ENCODE results near the gene PNMA8C.
"Not testable (repeated sequence)": the region's sequence is repeated elsewhere in the genome, so short reads cannot be mapped to it uniquely, and the experiment has no call there.

Gene PNMA8C

GRCh38 chr19:46433470-46433869 lies 4.7 kb upstream of the PNMA8C start:
- H3K9me3 Mint-ChIP-seq, DNase-seq, CTCF ChIA-PET, H3K4me3 Mint-ChIP-seq, H3K27ac Mint-ChIP-seq, H3K36me3 Mint-ChIP-seq: not testable (repeated sequence)
- Mint-ChIP-seq H3K27me3 (peaks cover 40% of the 10 kb centered on the region), H3K4me1 (peaks cover 12% of the 10 kb centered on the region)

- no peak overlapping the region for H3K4me3 Mint-ChIP-seq
- no peaks in the 10 kb centered on the region for H3K36me3 Mint-ChIP-seq
- no peaks in the 10 kb centered on the region for H3K9me3 Mint-ChIP-seq
- CTCF ChIA-PET, result interaction anchor here (0.6 kb wide), 1 partner anchor 34 kb away, joined by 4 read pairs; no protein-coding TSS in a partner anchor
- peaks cover 56% of the 10 kb centered on the region for H3K27me3 Mint-ChIP-seq
- H3K27ac Mint-ChIP-seq, result no peak overlapping the region
- DNase-seq, result no peak
- peaks cover 26% of the 10 kb centered on the region for H3K4me1 Mint-ChIP-seq
Measured at GRCh38 chr19:46431824-46432223, 3.1 kb upstream of the PNMA8C start.

- H3K9me3 Mint-ChIP-seq, result no peaks in the 10 kb centered on the region
- H3K27me3 Mint-ChIP-seq, result peaks cover 72% of the 10 kb centered on the region
- CTCF ChIA-PET, result no interaction called here
- peaks cover 35% of the 10 kb centered on the region for H3K4me1 Mint-ChIP-seq
- H3K4me3 Mint-ChIP-seq, result no peak overlapping the region
- H3K27ac Mint-ChIP-seq, result no peak overlapping the region
- H3K36me3 Mint-ChIP-seq, result no peaks in the 10 kb centered on the region
- DNase-seq, result no peak
Measured at GRCh38 chr19:46429999-46430398, 1.3 kb upstream of the PNMA8C start.

GRCh38 chr19:46427518-46428045 lies 1.2 kb downstream of the PNMA8C start:
- H3K4me1 Mint-ChIP-seq, result peaks cover 35% of the 10 kb centered on the region
- CTCF ChIA-PET, result no interaction called here
- H3K9me3 Mint-ChIP-seq, result no peaks in the 10 kb centered on the region
- H3K27me3 Mint-ChIP-seq, result peaks cover 87% of the 10 kb centered on the region
- no peaks in the 10 kb centered on the region for H3K36me3 Mint-ChIP-seq
- no peak overlapping the region for H3K4me3 Mint-ChIP-seq
- H3K27ac Mint-ChIP-seq, result no peak overlapping the region
- no peak for DNase-seq

GRCh38 chr19:46426506-46427162 lies 2.1 kb downstream of the PNMA8C start:
- Mint-ChIP-seq H3K9me3 (no peaks in the 10 kb centered on the region), H3K4me3 (peak overlapping the region; percentile 55), H3K36me3 (no peaks in the 10 kb centered on the region), H3K4me1 (peaks cover 35% of the 10 kb centered on the region), H3K27me3 (peaks cover 82% of the 10 kb centered on the region), H3K27ac (no peak overlapping the region)
- DNase-seq, result peak; percentile 38
- CTCF ChIA-PET, result no interaction called here

GRCh38 chr19:46426035-46426505 lies 2.7 kb downstream of the PNMA8C start:
- Mint-ChIP-seq H3K4me1 (peaks cover 35% of the 10 kb centered on the region), H3K27ac (no peak overlapping the region), H3K27me3 (peaks cover 77% of the 10 kb centered on the region), H3K36me3 (no peaks in the 10 kb centered on the region), H3K4me3 (no peak overlapping the region), H3K9me3 (no peaks in the 10 kb centered on the region)
- no peak for DNase-seq
- CTCF ChIA-PET, result interaction anchor here (0.6 kb wide), 1 partner anchor 36 kb away, joined by 3 read pairs; no protein-coding TSS in a partner anchor

GRCh38 chr19:46423188-46423587 lies 5.5 kb downstream of the PNMA8C start:
- Mint-ChIP-seq H3K27ac (no peak overlapping the region), H3K9me3 (no peaks in the 10 kb centered on the region), H3K27me3 (peaks cover 70% of the 10 kb centered on the region), H3K4me3 (no peak overlapping the region), H3K36me3 (no peaks in the 10 kb centered on the region), H3K4me1 (peaks cover 21% of the 10 kb centered on the region)
- CTCF ChIA-PET, result no interaction called here
- DNase-seq, result no peak

GRCh38 chr19:46422344-46422743 lies 6.4 kb downstream of the PNMA8C start:
- Mint-ChIP-seq H3K27ac (no peak overlapping the region), H3K4me3 (no peak overlapping the region), H3K27me3 (peaks cover 68% of the 10 kb centered on the region), H3K36me3 (no peaks in the 10 kb centered on the region), H3K4me1 (peaks cover 14% of the 10 kb centered on the region), H3K9me3 (no peaks in the 10 kb centered on the region)
- CTCF ChIA-PET, result no interaction called here
- DNase-seq, result no peak

GRCh38 chr19:46420056-46420455 lies 8.7 kb downstream of the PNMA8C start:
- no peak for DNase-seq
- Mint-ChIP-seq H3K9me3 (no peaks in the 10 kb centered on the region), H3K27ac (no peak overlapping the region), H3K4me1 (peaks cover 2% of the 10 kb centered on the region), H3K36me3 (no peaks in the 10 kb centered on the region), H3K27me3 (peaks cover 68% of the 10 kb centered on the region), H3K4me3 (no peak overlapping the region)
- CTCF ChIA-PET, result no interaction called here

GRCh38 chr19:46415804-46416709 lies 12.7 kb downstream of the PNMA8C start:
- DNase-seq, result peak; percentile 39
- CTCF ChIA-PET, result not testable (repeated sequence)

GRCh38 chr19:46414899-46415298 lies 13.8 kb downstream of the PNMA8C start:
- not testable (repeated sequence) for H3K4me1 Mint-ChIP-seq, H3K9me3 Mint-ChIP-seq, H3K4me3 Mint-ChIP-seq, H3K36me3 Mint-ChIP-seq, DNase-seq, H3K27ac Mint-ChIP-seq
- H3K27me3 Mint-ChIP-seq, result peaks cover 95% of the 10 kb centered on the region
- CTCF ChIA-PET, result interaction anchor here (0.7 kb wide), 1 partner anchor 35 kb away, joined by 3 read pairs; no protein-coding TSS in a partner anchor

More at GRCh38 chr19:46415804-46416709, 12.7 kb downstream of the PNMA8C start:
- H3K27ac Mint-ChIP-seq, H3K9me3 Mint-ChIP-seq, H3K4me3 Mint-ChIP-seq, H3K4me1 Mint-ChIP-seq, H3K36me3 Mint-ChIP-seq: not testable (repeated sequence)
- H3K27me3 Mint-ChIP-seq, result peaks cover 87% of the 10 kb centered on the region

- no peaks in the 10 kb centered on the region for H3K9me3 Mint-ChIP-seq
- H3K36me3 Mint-ChIP-seq, result no peaks in the 10 kb centered on the region
- peaks cover 4% of the 10 kb centered on the region for H3K4me1 Mint-ChIP-seq
- peaks cover 97% of the 10 kb centered on the region for H3K27me3 Mint-ChIP-seq
- no peak within 1 kb of the TSS for H3K27ac Mint-ChIP-seq
- no peak within 1 kb of the TSS for H3K4me3 Mint-ChIP-seq
- CTCF ChIA-PET, result interaction anchor here (0.6 to 1.0 kb wide), 2 partner anchors 14 to 104 kb away, joined by 3 read pairs; no protein-coding TSS in a partner anchor
- DNase-seq, result no peak
Measured at GRCh38 chr19:46413262-46414031, 15.3 kb downstream of the PNMA8C start, which contains the start of gene CCDC8. CCDC8 (minus strand) TSS chr19:46413564; CDS start chr19:46412810, 754 bp downstream.

GRCh38 chr19:46412650-46413261 lies 16.0 kb downstream of the PNMA8C start:
- DNase-seq, result no peak
- Mint-ChIP-seq H3K36me3 (no peaks in the 10 kb centered on the region), H3K4me3 (no peak overlapping the region), H3K27me3 (peaks cover 100% of the 10 kb centered on the region), H3K27ac (no peak overlapping the region), H3K4me1 (peaks cover 6% of the 10 kb centered on the region), H3K9me3 (no peaks in the 10 kb centered on the region)
- CTCF ChIA-PET, result interaction anchor here (0.6 to 1.0 kb wide), 2 partner anchors 13 to 105 kb away, joined by 3 read pairs; no protein-coding TSS in a partner anchor

All from activated naive CD4-positive, alpha-beta T cell treated with anti-CD3 and anti-CD28 coated beads, Interleukin-2, amount 10 ng/mL, durations not matched to agents 7 days and 5 days (primary cell).